Adrenal gland (tissue), 12 donors: Measurements from ENCODE around the gene CSTPP1. TPM values are rescaled to one million over a fixed set of nuclear protein-coding genes. Genes with fewer than 3 reads are reported as not detected.

Experiments used
- DNase-seq, 7 donors: peaks; one replicate each; pipeline ENCODE4 v3.0.0-alpha.2; 2019 to 2020
- H3K27ac ChIP-seq, 5 donors: fragments of 200-600 bp; sonication (generic) in 4 of 5; 1 replicate in 3 of 5; 2 replicates in 2 of 5; pipeline versions ENCODE4 v1.5.1 to v1.8.0; 2016 to 2020; ENCODE audit warnings: mild to moderate bottlenecking in 1 of 5
- H3K27me3 ChIP-seq: fragments of 200-600 bp; 2 replicates; pipeline ENCODE4 v1.8.0; 2021
- H3K36me3 ChIP-seq, 2 donors: fragments of 200-600 bp; replicated peaks in 1 of 2; 1 replicate in 1 of 2; 2 replicates in 1 of 2; pipeline versions ENCODE4 v1.5.1 to v1.8.0; 2018 to 2022
- H3K4me1 ChIP-seq, 2 donors: fragments of 200-600 bp; replicated peaks in 1 of 2; 1 replicate in 1 of 2; 2 replicates in 1 of 2; pipeline versions ENCODE4 v1.5.1 to v1.8.0; 2018 to 2021
- H3K4me3 ChIP-seq, 4 donors: fragments of 200-600 bp; sonication (generic) in 3 of 4; one replicate each; pipeline ENCODE4 v1.5.1; 2016 to 2018
- H3K9me3 ChIP-seq, 3 donors: fragments of 200-600 bp; sonication (generic) in 1 of 3; replicated peaks in 1 of 3; 1 replicate in 2 of 3; 2 replicates in 1 of 3; pipeline versions ENCODE4 v1.5.1 to v1.8.0; 2016 to 2021
- CTCF ChIP-seq, 6 experiments: fragments of 450-650 bp in 4 of 6; fragments of 200-600 bp in 2 of 6; sonication (generic) in 1 of 6; IDR thresholded peaks; 1 replicate in 5 of 6; 2 replicates in 1 of 6; pipeline versions ENCODE4 v1.5.1 to v1.8.0; 2016 to 2021; ENCODE audit warnings: antibody characterized with exemption in 6 of 6, mild to moderate bottlenecking in 2 of 6, moderate library complexity in 1 of 6
- POLR2A ChIP-seq, 2 donors: fragments of 450-650 bp; IDR thresholded peaks; one replicate each; pipeline ENCODE4 v1.6.1; 2017; ENCODE audit warnings: antibody characterized with exemption in 2 of 2, mild to moderate bottlenecking in 2 of 2, moderate library complexity in 1 of 2
- WGBS, 4 donors: extraction: QIAGEN DNeasy Blood & Tissue Kit in 2 of 4; methylation state at CpG; one replicate each; pipeline versions ENCODE4 v1.1.5 to v1.1.7; 2013 to 2017; 5-methylcytosine and 5-hydroxymethylcytosine counted together
- intact Hi-C, 2 donors: fragments of 100-400 bp; cut with DNase I; formaldehyde crosslinking; loops; one replicate each; pipeline versions ENCODE4 v1.14.1 to v1.15.0; 2022 to 2023
- polyA plus RNA-seq, 3 donors: library from polyadenylated mRNA; stranded (reverse); fragments of 200-250 nt in 2 of 3; fragments of 350-450 nt in 1 of 3; fragmentation: Illumina TruSeq in 1 of 3; extraction: RNeasy Lipid Tissue Mini Kit (QIAGEN cat#74804) in 1 of 3; gene quantifications; one replicate each; pipeline ENCODE4 v1.2.3, GENCODE V29; 2013 to 2014
- total RNA-seq, 9 donors: library from RNA; depleted of rRNA in 4 of 9; stranded (reverse); fragments of >200 nt in 4 of 9; fragments of 120-200 nt in 1 of 9; fragmentation: NEBNext Ultra II Directional in 1 of 9; extraction: Animal tissue kit (Norgen Biotek cat#: 25700) in 1 of 9; gene quantifications; one replicate each; pipeline versions ENCODE4 v1.1.0 to v1.2.4, GENCODE V29; 2013 to 2023
- donor health status: healthy with polysubstance abuse.
- donor health status: Bipolar disorder and iron deficiency.
- donor health status: DM: yes; HTN: yes; CAD: no.
- donor health status: DM: no; HTN: no; CAD: no.
- donor health status: DM: no; HTN: no; CAD: no.
- donor health status: DM: yes; HTN: yes; CAD: no.

Gene CSTPP1
- total and polyA plus RNA-seq, 12 donors: 17.6 to 63.0 (median 24.4) TPM

- Histone ChIP-seq H3K4me1 (peaks cover 0 to 9% of the 10 kb centered on the region in 2 donors), H3K27me3 (no peaks in the 10 kb centered on the region), H3K4me3 (no peak overlapping the region), H3K27ac (no peak overlapping the region), H3K9me3 (no peaks in the 10 kb centered on the region), H3K36me3 (no peaks in the 10 kb centered on the region)
- intact Hi-C loops: no loop called here
- no peak for DNase-seq
- 94 to 99% (median 97%) methylated on average over 2 to 4 of the region's 4 CpGs for WGBS, 4 donors
- TF ChIP-seq CTCF (IDR thresholded peaks at IDR 0.05) (no peak), POLR2A (IDR thresholded peaks at IDR 0.05) (no peak)
These were observed 29.0 kb upstream of the CSTPP1 start for GRCh38 chr11:46907606-46908005.

GRCh38 chr11:46912526-46913150 lies 23.9 kb upstream of the CSTPP1 start:
- intact Hi-C loops: no loop called here
- 56 to 69% (median 61%) methylated on average over 12 to 13 of the region's 13 CpGs for WGBS, 4 donors

GRCh38 chr11:46913484-46913883 lies 23.1 kb upstream of the CSTPP1 start:
- H3K9me3 ChIP-seq: no peaks in the 10 kb centered on the region
- DNase-seq: no peak
- H3K36me3 ChIP-seq: no peaks in the 10 kb centered on the region
- no peak overlapping the region for H3K27ac ChIP-seq
- peaks cover 18 to 38% of the 10 kb centered on the region in 2 donors for H3K4me1 ChIP-seq
- intact Hi-C loops: no loop called here
- no peak overlapping the region for H3K4me3 ChIP-seq
- WGBS, 4 donors: 90 to 100% (median 96%) methylated on average over 3 of the region's 3 CpGs
- TF ChIP-seq POLR2A (IDR thresholded peaks at IDR 0.05) (no peak), CTCF (IDR thresholded peaks at IDR 0.05) (no peak)
- no peaks in the 10 kb centered on the region for H3K27me3 ChIP-seq

More at GRCh38 chr11:46912526-46913150, 23.9 kb upstream of the CSTPP1 start:
- TF ChIP-seq POLR2A (IDR thresholded peaks at IDR 0.05): no peak
- TF ChIP-seq CTCF (IDR thresholded peaks at IDR 0.05): no peak
- Histone ChIP-seq H3K27ac (no peak overlapping the region), H3K9me3 (no peaks in the 10 kb centered on the region), H3K36me3 (no peaks in the 10 kb centered on the region), H3K4me3 (no peak overlapping the region), H3K4me1 (peaks cover 18 to 33% of the 10 kb centered on the region in 2 donors), H3K27me3 (no peaks in the 10 kb centered on the region)
- DNase-seq: no peak

- 21 to 43% (median 25%) methylated on average over 5 of the region's 5 CpGs for WGBS, 4 donors
- TF ChIP-seq CTCF (IDR thresholded peaks at IDR 0.05) (no peak), POLR2A (IDR thresholded peaks at IDR 0.05) (peak in 1 of 2 donors; percentile 48)
- Histone ChIP-seq H3K9me3 (no peaks in the 10 kb centered on the region), H3K36me3 (no peaks in the 10 kb centered on the region), H3K27ac (peak overlapping the region in 4 of 5 donors; percentile 47 to 69 (median 68)), H3K27me3 (no peaks in the 10 kb centered on the region), H3K4me3 (no peak overlapping the region), H3K4me1 (peaks cover 18 to 38% of the 10 kb centered on the region in 2 donors)
- intact Hi-C loops: no loop called here
- peak in 6 of 7 donors; percentile 57 to 80 (median 76) for DNase-seq
These were observed 22.2 kb upstream of the CSTPP1 start for GRCh38 chr11:46914363-46914762.
